ENCODE measurements around the gene FAM151A. TPM values are rescaled to one million over a fixed set of nuclear protein-coding genes. Genes with fewer than 3 reads are reported as not detected.

Gene FAM151A
- total RNA-seq, 1 experiment from 2014 or later: not detected

DNA sequence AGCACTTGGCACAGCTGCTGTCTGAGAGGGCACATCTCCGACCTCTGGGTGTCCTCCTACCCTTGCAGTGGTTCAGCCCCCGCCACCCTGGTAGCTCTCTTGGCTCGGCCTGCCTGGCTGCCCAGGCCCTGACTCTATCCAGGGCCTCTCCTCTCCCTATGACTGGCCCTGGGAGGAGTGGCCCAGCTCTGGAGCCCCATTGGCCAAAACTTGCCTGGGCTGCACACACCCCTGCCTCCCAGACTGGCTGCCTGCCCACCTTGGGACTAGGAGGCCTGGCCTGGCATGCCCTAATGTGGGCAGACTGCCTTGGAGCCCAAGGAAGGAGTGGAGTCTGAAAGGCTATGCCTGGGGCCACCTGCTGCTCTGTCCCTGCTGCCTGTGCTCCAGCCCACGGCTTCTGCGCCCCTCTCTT lies 41.7 kb downstream of the FAM151A start:
- peak; percentile 76 for DNase-seq (ENCODE audit: low read depth)

DNA sequence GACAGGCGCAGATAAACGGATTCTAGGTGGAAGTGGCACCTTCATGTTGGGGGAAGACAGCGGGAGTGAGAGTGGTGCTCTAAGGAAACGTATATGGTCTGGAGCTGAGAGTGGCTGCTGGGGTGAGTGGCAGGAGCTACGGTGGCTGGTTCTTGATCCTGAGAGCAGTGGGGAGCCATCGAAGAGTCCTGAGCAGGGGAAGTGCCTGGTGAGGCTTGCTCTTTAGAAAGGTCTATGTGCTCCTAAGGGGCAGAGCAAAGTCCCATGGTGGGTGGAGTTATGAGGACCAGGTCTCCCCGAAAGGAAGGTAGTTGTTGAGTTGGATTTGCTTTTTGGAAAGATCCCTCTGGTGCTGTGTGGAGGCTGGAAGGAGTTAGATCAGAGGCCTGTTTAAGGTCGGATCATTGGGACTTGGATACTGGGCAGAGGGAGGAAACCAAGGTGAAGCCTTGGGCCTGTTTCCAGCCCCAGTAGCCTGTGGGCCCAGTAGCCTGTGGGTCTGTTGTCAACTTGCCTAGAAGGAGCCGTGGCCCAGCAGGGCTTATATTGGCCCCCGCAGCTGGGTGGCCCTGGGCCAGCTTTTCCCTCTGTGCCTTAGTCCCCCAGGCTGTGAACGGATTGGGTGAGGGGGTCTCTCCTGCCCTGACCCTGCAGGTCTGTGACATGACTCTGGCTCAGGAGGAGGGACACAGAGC lies 42.3 kb downstream of the FAM151A start:
- DNase-seq (ENCODE audit: low read depth): no peak

DNA sequence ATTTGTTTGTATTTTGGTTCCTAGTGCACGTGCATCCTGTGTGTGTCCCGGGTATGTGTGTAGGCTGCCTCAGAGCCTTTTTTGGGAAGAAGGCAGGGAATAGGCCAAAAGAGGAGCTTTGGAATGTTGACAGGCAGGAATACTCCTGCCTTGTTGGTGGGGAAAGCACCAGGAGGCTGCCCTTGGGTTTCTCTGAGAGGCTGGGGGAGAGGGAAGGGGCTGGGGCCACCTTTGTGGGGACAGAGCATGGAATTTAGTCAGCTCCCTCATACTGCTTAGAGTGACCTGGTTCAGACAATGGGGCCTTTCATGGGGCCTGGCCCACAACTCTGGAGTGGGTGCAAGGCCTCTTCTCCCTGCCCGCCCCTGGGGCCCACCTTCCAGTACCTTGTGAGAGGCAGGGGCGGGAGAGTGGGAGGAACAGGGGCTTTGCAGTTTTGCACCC lies 44.0 kb downstream of the FAM151A start:
- no peak for DNase-seq (ENCODE audit: low read depth)

DNA sequence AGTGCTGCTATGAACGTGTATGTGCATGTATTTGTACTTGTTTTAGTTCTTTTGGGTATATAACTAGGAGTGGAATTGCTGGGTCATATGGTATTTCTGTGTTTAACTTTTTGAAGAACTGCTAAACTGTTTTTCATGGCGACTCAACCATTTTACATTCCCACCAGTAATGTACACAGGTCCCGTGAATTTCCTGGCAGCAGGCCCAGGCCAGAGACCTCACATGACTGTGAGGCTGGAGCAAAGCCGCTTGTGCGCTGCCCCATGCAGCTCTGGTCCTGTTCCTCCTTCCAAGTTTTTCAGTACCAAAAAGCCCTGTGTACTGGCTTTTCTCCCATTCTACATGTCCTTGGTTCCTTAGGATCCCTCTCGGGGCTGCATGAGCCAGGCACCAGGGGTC lies 45.7 kb downstream of the FAM151A start:
- DNase-seq (ENCODE audit: low read depth): peak; percentile 11

DNA sequence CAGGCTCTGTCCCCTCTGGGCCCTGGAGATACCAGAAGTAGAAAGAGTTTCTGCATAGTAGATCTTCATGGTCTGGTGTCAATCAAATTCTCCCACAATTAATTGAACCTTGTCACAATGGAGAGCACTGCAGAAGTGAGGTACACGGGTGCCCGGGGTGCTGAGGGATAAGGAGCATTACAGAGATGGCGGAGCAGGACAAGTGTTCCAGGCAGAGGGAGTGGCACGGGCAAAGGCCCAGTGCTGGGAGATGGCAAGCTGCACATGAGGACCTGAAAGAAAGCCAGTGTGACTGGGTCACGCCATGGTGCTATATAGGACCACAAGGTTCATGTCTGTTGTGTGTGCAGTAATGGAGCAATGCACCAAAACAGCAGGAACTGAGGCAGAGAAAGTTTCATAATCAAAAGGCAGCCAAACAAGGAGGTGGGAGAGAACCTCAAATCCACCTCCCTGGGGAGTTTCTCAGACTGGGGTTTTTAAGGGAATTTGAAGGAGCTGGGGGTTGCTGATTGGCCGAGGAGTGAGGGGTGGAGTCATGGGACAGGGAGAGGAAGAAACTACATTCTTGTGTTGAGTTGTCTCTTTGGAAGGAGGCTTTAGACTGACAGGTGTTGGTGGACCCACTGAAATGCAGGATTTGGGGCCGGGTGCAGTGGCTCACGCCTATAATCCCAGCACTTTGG lies 47.6 kb downstream of the FAM151A start:
- DNase-seq (ENCODE audit: low read depth): no peak

DNA sequence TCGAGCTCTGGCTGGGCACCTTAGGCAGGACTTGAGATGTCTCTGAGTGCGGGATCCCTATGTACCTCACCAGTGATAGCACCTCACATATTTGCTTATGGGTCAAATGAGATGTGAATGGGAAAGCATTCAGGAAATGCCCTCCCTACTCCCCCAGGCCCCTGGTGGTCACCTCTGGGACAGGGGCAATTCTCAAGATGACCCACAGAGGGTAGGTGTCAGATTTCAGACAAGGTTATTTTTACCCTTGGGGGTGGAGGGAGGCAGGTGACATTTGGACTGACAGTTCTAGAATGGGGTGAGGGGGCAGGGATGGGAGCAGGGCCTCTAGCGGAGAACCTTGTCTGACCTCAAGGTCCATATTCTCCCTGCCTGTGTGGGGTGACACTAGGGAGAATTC lies 48.2 kb downstream of the FAM151A start:
- DNase-seq (ENCODE audit: low read depth): no peak

DNA sequence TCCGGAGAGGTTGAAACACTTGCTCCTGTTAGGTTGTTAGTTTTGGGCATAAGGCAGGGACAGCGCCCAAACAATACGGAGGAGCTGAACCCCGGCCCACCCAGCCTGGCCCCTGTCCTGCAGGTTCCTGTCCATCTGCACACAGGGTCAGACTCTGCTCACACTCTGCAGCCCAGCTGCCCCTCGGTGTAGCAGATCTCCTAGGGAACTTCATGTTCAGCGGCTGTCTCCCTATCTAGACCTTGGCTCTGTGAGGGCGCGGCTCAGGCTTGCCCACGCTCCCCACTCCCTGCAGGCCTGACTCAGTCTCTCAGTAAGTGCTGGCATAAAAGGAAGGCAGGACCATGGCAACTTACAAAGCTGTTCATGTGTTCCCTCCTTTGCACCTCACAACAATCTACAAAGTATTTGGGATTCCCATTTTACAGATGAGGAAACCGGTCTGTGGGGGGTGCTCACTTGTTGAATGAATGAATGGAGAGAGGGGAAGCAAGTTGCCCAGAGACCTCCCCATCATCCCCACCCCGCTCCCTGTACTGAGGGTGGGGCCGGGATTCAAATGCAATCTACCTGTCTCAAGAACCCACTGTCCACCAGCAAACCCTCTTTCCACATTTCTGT lies 49.1 kb downstream of the FAM151A start:
- DNase-seq (ENCODE audit: low read depth): no peak

DNA sequence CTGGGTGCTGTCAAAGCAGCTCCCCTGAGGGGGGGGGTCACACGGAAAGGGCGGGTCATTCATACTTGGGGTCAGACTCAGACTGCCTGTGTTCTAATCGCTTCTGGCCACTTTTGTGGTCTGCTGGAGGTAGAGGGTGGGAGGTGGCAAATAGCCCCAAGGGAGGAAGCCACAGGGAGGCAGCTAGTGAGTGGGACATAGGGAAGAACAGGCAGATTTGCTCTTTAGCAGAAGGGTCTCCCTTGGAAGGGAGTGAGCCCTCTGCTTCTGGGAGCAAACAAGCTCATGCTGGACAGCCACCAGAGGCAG lies 50.8 kb downstream of the FAM151A start:
- DNase-seq (ENCODE audit: low read depth): no peak

DNA sequence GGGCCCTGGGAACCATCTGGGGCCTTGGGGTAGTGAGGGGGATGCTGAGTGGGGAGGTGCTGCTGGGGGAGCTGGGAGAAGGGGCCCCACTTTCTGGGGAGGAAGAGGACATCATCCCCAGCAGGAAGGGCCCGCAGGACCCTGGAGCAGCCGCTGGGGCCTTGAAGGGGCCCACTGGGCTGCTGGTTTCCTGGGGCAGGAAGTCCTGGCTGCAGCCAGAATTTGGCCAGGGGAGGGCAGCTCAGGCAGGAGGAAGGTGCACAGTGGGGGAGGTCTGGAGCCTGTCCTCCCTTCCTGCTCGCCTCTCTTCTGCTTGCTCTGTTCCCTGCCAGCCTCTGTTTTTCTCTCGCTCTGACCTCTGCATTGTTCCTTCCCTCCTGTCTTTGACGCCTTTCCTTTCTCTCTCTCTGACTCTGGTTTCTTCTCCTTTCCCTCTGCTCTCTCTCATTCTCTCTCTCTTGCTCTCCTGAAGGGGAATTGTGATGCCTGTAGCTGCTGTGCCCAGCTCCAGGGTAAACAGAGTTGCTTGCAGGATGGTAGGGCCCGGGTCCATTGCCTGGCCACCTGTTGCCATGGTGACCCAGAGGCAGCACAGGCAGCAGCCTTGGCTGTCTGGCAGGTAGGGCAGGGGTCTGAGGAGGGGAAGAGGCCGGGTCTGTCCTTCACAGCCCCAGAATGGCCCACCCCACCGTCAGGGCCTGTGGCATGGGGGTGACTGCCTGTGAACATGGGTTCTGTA lies 51.4 kb downstream of the FAM151A start:
- peak; percentile 53 for DNase-seq (ENCODE audit: low read depth)

DNA sequence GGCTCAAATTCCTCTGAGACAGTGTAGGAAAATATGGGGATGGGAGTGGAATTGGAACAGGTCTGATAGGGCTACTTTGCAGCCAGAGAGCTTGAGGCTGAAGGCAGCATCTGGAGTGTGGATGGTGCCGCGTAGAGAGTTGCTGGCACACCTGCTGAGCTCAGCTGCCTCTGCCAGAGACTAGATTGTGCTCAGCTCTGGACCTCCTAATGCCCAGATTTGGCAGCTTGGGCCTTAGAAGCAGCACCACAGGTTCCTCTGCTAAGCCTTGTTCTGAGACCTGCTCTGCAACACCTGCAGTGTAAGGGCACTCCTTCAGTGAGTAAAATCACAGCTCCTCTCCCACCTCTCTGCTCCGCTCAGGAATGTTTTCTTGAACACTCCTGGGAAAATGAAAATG lies 52.0 kb downstream of the FAM151A start:
- no peak for DNase-seq (ENCODE audit: low read depth)

DNA sequence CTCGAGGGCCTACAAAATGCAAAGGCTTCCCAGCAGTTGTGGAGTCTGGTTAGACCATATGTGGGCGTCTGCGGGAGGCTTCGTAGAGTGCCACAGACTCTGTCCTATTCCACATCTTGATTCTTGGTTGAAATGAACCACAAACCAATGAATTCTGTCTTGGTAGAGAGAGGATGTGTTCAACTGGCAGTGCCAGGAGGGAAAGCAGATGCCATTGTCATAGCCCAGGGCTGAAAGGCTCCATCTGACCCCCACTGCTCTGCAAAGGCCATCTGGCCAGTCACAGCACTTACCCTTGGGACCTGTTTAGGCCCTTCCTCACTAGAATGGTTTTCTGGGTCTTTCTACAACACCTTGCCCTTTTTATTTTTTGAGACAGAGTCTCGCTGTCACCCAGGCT lies 53.2 kb downstream of the FAM151A start:
- DNase-seq (ENCODE audit: low read depth): no peak

DNA sequence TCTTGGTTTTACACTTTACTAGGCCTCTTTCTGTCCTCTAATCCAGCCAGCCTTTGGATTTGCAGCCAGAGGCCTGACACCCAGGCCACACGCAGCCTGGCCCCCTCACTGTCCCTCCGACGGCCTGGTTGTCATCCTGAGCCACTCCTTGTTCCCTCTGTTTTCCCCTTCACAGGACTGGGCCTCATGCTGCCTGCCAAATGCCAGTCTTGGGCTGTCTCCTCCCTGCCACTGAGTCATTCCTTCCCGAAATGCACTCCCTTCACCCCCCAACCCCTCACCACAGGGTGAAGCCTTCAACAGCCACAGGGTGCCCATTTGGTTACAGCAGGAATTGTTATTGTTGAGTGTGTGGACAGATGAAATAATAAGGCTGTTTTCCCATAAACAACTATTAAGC lies 54.0 kb downstream of the FAM151A start:
- no peak for DNase-seq (ENCODE audit: low read depth)

DNA sequence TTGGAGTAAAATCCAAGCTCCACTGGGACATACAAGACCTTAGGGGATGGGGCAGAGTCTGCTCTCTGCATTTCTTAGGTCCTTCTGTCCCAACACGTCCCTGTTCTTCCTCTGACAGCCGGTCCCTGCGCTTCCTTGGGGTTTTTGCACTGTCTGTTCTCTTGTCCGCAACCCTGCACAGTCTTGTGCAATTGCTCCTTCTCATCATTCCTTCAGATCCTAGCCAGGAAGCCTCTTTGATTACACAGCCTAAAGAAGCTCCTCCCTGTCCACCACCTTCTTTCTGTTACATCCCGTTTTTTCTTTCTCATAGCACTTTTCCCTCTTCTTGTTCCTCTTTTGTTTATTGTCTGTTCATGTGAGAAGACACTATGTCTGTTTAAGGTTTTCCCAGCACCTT lies 55.4 kb downstream of the FAM151A start:
- DNase-seq (ENCODE audit: low read depth): no peak

DNA sequence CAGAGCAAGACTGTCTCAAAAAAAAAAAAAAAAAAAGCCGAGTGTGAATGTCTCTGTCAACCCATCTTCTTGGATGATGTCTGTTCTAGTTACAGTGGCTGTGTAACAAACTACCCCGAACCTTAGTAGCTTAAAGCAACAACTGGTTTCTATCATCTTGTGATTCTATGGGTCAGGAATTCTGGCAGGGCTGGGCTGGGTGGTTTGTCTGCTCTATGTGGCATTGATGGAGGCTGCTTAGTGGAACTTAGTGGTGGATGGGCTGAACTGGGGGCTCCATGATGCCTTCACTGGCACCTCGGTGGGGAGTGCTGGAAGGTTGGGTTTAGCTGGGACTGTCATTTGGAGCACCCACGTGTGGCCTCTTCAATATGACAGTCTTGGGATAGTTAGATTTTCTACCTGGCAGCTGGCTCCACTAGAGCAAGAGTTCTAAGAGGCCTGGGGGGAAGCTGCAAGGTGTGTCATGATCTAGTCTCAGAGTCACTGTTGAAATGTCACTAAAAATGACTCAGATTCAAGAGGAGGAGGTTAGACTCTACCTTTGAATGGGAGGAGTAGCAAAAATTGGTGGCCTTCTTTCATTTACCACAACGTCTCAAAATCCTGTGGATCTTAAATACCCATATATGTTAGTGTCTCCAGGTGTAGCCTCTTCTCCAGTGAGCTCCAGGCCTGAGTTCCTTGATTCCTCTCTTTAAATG lies 56.7 kb downstream of the FAM151A start:
- no peak for DNase-seq (ENCODE audit: low read depth)

DNA sequence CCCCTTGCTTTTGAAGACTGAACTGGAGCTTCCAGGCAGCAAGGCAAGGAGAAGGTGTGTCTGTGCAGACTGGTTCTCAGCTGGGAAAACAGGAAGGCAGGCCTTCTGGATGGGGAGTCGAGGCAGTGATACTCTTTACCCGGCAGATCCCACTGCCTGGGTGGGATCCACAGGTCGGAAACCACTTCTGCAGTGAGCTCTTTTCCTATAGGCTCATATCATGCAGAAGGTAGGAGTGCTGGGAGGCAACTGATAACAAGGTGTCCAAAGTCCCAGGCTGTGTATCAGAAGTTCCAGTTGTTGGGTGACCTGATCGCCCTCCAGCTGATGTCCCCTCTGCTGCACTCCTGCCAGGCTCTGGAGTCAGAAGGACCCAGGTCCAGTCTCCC lies 58.2 kb downstream of the FAM151A start:
- no peak for DNase-seq (ENCODE audit: low read depth)

DNA sequence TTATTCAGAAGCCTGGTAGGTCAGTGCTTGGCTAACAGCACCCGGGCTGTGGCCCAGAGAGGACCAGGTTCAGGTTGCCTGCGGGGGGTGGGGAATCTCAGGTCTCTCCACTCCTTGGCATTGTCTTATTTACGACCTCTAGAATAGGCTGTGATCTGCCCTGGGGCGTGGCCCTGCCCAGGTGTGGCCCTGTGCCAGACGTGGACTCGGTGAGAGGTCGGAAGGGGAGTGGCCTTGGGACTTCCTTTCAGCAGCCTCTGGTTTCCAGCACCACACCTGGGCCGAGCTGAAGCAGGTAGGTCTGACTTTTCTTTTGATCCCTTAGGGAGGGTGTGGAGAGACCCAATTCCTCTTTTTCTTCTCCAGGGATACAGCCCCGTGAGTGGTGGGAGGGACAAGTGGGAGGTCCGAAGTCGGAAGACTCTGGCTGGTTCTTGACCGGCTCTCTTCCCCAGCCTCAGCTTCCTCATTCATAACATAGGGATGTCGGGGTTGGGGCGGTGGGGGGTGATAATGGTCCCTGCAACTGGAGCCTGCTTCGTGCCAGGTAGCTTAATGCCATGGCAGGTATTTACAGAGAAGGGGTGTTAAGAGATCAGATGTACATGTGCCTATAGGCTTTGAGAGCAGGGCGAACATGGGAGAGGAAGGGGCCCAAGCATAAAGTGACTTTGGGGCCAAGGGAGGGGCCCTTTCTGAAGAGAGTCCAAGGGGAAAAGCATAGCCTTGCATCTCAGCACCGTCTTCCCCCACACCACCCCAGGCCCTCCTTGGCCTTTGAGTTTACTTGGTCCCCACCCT lies 58.8 kb downstream of the FAM151A start:
- no peak for DNase-seq (ENCODE audit: low read depth)

DNA sequence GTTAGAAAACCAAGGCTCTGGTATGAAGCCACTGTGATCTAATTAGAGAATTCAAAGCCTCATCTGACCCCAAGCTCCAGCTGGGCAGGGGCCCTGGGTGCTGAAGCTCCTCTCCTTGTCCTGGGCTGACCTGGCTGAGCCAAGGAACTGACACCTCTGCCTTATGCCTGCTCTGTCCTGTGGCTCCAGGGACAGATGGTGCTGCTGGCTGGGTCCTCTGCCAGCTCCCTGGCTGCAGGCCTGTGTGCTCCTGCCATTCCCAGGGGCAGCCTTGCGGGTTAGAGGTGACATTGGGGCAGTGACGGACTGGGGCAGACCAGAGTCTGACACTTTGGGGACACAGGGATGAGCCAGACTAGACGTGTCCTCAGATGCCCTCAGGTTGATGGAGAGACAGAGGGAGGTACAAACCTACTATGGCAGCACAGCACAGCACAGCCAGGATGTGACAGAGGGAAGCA lies 63.5 kb downstream of the FAM151A start:
- no peak for DNase-seq (ENCODE audit: low read depth)
